T-helper 17 cell (primary cell): Measurements from ENCODE around the gene RFTN1. TPM values are rescaled to one million over a fixed set of nuclear protein-coding genes. Genes with fewer than 3 reads are reported as not detected.
"Not testable (repeated sequence)": the region's sequence is repeated elsewhere in the genome, so short reads cannot be mapped to it uniquely, and the experiment has no call there.

ENCODE experiments used
- ATAC-seq: fragments of 150-1000 bp; cut with Tn5 transposase; 2 replicates; pipeline ENCODE4 v1.10.0; 2021; ENCODE audit warnings: mild to moderate bottlenecking, moderate library complexity
- DNase-seq, 3 donors: peaks; one replicate each; pipeline versions ENCODE4 v3.0.0 to v3.0.0-alpha.2; 2020 to 2021
- H3K9me3 ChIP-seq: one replicate; pipeline ENCODE4 v1.7.0; 2013; ENCODE audit warnings: low read length, mild to moderate bottlenecking; ENCODE audit not compliant: control insufficient read depth, poor library complexity, severe bottlenecking
- H3K27ac Mint-ChIP-seq: one replicate; pipeline ENCODE4 v1.8.0; 2022; ENCODE audit warnings: mild to moderate bottlenecking, moderate library complexity, mixed read lengths
- H3K27me3 Mint-ChIP-seq: one replicate; pipeline ENCODE4 v1.8.0; 2022; ENCODE audit warnings: mixed read lengths
- H3K36me3 Mint-ChIP-seq: one replicate; pipeline ENCODE4 v1.8.0; 2022; ENCODE audit warnings: low read depth, mixed read lengths
- H3K4me1 Mint-ChIP-seq: one replicate; pipeline ENCODE4 v1.8.0; 2022; ENCODE audit warnings: mild to moderate bottlenecking, mixed read lengths
- H3K4me3 Mint-ChIP-seq: one replicate; pipeline ENCODE4 v1.8.0; 2022; ENCODE audit warnings: mild to moderate bottlenecking, moderate library complexity, mixed read lengths
- total RNA-seq, 4 donors: library from RNA in 2 of 4; stranded (reverse) in 2 of 4; gene quantifications; one replicate each; pipeline ENCODE4 v1.2.3 and lab custom pipeline; 2022 to 2026

Gene RFTN1
- total RNA-seq, 2 donors from 2014 or later, result 51.8 to 55.8 TPM

- no peak for ATAC-seq
- no peak for DNase-seq
- Mint-ChIP-seq H3K27me3 (no peaks in the 10 kb centered on the region), H3K36me3 (peaks cover 3% of the 10 kb centered on the region), H3K27ac (peak overlapping the region; percentile 56), H3K4me3 (no peak overlapping the region), H3K4me1 (peaks cover 46% of the 10 kb centered on the region)
- H3K9me3 ChIP-seq, result no peaks in the 10 kb centered on the region
Observed at GRCh38 chr3:16498130-16498890, 15.2 kb downstream of the RFTN1 start.

- Mint-ChIP-seq H3K4me1 (peaks cover 54% of the 10 kb centered on the region), H3K4me3 (peak overlapping the region; percentile 77), H3K36me3 (peaks cover 10% of the 10 kb centered on the region), H3K27ac (peak overlapping the region; percentile 89), H3K27me3 (no peaks in the 10 kb centered on the region)
- H3K9me3 ChIP-seq, result no peaks in the 10 kb centered on the region
- ATAC-seq, result peak; percentile 65
- DNase-seq, result no peak
Observed at GRCh38 chr3:16496408-16497222, 16.9 kb downstream of the RFTN1 start.

GRCh38 chr3:16496008-16496407, 17.5 kb downstream of the RFTN1 start:
- DNase-seq (no peak), ATAC-seq (peak; percentile 76)
- Mint-ChIP-seq H3K27ac (peak overlapping the region; percentile 89), H3K36me3 (peaks cover 15% of the 10 kb centered on the region), H3K4me1 (peaks cover 58% of the 10 kb centered on the region), H3K27me3 (no peaks in the 10 kb centered on the region), H3K4me3 (peak overlapping the region; percentile 77)
- H3K9me3 ChIP-seq, result no peaks in the 10 kb centered on the region

DNA sequence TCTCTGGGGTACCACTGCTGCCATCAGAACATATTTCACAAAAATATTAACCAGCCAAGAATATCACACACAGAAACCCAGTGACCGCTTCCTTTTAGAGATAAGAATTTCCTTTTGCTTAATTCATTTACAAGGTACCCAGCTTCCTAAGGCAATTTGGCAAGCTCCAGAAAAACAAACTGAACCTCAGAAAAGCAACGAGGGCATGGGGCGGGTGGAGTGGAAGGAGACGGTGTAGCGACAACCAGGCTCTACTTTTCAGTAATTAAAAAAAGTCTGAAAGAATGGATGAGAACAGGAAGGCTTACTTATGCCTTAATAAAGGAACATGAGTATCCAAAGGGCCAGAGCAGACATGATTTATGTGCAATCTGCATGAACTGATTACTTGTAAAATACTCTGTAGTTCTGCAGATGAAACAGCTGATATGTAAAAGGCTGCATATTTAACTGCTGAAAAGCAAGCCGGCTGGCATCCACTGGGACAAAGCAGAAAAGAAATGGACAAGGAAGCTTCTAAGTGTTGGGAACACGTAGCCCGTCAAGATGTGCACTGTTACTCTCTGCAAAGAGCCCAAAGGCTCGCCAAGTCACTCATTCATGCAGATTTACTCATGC, 18.6 kb downstream of the RFTN1 start:
- Mint-ChIP-seq H3K4me3 (peak overlapping the region; percentile 39), H3K27me3 (no peaks in the 10 kb centered on the region), H3K4me1 (peaks cover 62% of the 10 kb centered on the region), H3K27ac (peak overlapping the region; percentile 81), H3K36me3 (peaks cover 18% of the 10 kb centered on the region)
- no peak for DNase-seq
- no peaks in the 10 kb centered on the region for H3K9me3 ChIP-seq
- no peak for ATAC-seq

DNA sequence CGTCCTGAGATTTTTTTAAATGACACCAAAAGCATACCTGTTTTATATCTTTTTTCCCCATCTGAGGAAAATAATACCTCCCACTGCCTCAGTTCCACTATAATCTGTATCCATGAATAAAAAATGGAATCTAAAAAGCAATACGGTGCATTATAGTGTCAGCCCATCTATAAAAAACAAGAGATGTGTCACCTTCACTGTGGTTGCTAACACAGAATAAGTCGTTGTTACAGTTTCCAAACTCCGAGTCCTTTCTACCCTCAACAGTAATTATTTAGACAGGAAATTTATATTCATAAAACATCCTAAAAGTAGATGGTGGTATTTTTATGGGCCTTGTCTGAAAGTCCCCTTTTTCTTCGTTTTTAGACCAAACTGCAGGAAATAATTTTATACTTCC, 19.4 kb downstream of the RFTN1 start:
- DNase-seq, result no peak
- H3K4me1 Mint-ChIP-seq, result peaks cover 64% of the 10 kb centered on the region
- peak overlapping the region; percentile 81 for H3K27ac Mint-ChIP-seq
- H3K36me3 Mint-ChIP-seq, result peaks cover 22% of the 10 kb centered on the region
- no peak for ATAC-seq
- H3K27me3 Mint-ChIP-seq, result no peaks in the 10 kb centered on the region
- no peak overlapping the region for H3K4me3 Mint-ChIP-seq
- no peaks in the 10 kb centered on the region for H3K9me3 ChIP-seq

- ATAC-seq, result no peak
- Mint-ChIP-seq H3K27me3 (no peaks in the 10 kb centered on the region), H3K4me1 (peaks cover 42% of the 10 kb centered on the region), H3K27ac (no peak overlapping the region), H3K4me3 (no peak overlapping the region), H3K36me3 (peaks cover 29% of the 10 kb centered on the region)
- DNase-seq, result no peak
- H3K9me3 ChIP-seq, result no peaks in the 10 kb centered on the region
Observed at GRCh38 chr3:16490062-16490619, 23.4 kb downstream of the RFTN1 start.

- not testable (repeated sequence) for ATAC-seq
- peaks cover 35% of the 10 kb centered on the region for H3K4me1 Mint-ChIP-seq
Observed at GRCh38 chr3:16489326-16490061, 24.0 kb downstream of the RFTN1 start.

GRCh38 chr3:16488637-16489036, 24.9 kb downstream of the RFTN1 start:
- Mint-ChIP-seq H3K27me3 (no peaks in the 10 kb centered on the region), H3K36me3 (peaks cover 29% of the 10 kb centered on the region), H3K27ac (peak overlapping the region; percentile 61), H3K4me1 (peaks cover 33% of the 10 kb centered on the region), H3K4me3 (peak overlapping the region; percentile 9)
- ATAC-seq, result no peak
- no peaks in the 10 kb centered on the region for H3K9me3 ChIP-seq
- no peak for DNase-seq

More at GRCh38 chr3:16489326-16490061, 24.0 kb downstream of the RFTN1 start:
- not testable (repeated sequence) for H3K9me3 ChIP-seq, H3K4me3 Mint-ChIP-seq, DNase-seq, H3K27me3 Mint-ChIP-seq
- H3K36me3 Mint-ChIP-seq, result peaks cover 29% of the 10 kb centered on the region
- H3K27ac Mint-ChIP-seq, result peak overlapping the region; percentile 61

DNA sequence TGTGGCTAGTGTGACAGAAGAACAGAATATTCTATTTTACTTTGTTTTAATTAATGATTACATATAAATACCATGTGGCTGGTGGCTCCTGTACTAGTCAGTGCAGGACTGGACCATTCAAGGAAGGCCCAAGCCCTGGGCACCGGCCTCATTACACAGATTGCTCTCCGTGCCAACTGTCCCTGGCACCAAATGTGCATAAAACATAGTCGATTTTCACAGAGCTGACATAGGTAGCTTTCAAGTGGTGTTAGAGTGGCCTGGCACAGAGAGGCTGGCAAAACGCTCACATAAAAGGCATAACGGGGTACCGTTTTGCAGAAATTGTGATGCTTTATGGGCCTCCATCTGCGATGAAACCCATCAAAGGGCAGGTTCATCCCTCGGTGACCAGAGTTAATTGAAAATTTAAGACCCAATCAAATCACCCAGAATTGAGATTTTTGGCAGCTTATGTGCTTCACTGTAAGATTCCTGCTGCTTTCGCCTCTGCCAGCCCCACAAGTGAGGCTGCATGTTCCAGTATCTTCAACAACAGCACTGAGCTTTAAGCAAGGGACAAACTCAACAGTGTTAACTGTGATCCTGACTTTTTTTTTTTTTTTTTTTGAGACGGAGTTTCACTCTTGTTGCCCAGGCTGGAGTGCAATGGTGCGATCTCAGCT, 25.9 kb downstream of the RFTN1 start:
- Mint-ChIP-seq H3K4me1 (peaks cover 39% of the 10 kb centered on the region), H3K36me3 (peaks cover 26% of the 10 kb centered on the region), H3K27me3 (no peaks in the 10 kb centered on the region), H3K27ac (no peak overlapping the region), H3K4me3 (no peak overlapping the region)
- H3K9me3 ChIP-seq, result no peaks in the 10 kb centered on the region
- DNase-seq, result no peak
- no peak for ATAC-seq

- Mint-ChIP-seq H3K36me3 (peaks cover 25% of the 10 kb centered on the region), H3K27me3 (no peaks in the 10 kb centered on the region), H3K27ac (peak overlapping the region; percentile 5), H3K4me1 (peaks cover 45% of the 10 kb centered on the region), H3K4me3 (no peak overlapping the region)
- H3K9me3 ChIP-seq, result no peaks in the 10 kb centered on the region
- ATAC-seq, result no peak
- DNase-seq, result no peak
Observed at GRCh38 chr3:16486951-16487480, 26.5 kb downstream of the RFTN1 start.

GRCh38 chr3:16486201-16486600, 27.3 kb downstream of the RFTN1 start:
- no peak for DNase-seq
- peak overlapping the region; percentile 5 for H3K27ac Mint-ChIP-seq
- no peaks in the 10 kb centered on the region for H3K27me3 Mint-ChIP-seq
- no peaks in the 10 kb centered on the region for H3K9me3 ChIP-seq
- ATAC-seq, result no peak
- H3K36me3 Mint-ChIP-seq, result peaks cover 19% of the 10 kb centered on the region
- H3K4me3 Mint-ChIP-seq, result no peak overlapping the region
- H3K4me1 Mint-ChIP-seq, result peaks cover 46% of the 10 kb centered on the region

DNA sequence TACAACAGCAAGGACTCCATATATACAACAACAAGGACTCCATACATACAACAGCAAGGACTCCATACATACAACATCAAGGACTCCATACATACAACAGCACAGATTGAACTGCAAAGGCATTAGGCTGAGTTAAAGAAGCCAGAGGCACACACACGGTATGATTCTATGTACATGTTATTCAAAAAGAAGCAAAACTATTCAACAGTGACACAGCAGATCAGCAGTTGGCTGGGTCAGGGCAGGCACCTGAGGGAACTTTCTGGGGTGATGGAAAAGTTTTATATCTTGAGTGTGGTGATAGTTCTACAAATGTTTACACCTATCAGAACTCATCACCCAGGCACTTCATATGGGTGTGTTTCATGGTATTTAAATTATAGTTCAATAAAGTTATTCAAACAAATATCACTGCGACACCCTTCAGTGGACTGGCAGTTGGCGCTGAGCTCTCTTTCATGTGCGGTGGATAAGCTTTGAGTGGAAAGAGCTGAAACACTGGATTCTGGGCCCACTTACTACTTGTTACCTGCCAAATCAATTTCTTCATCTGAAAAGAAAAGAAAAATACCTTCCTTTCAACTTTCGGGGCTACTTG, 28.0 kb downstream of the RFTN1 start:
- DNase-seq (no peak), ATAC-seq (no peak)
- H3K9me3 ChIP-seq, result no peaks in the 10 kb centered on the region
- H3K36me3 Mint-ChIP-seq, result peaks cover 13% of the 10 kb centered on the region
- no peaks in the 10 kb centered on the region for H3K27me3 Mint-ChIP-seq
- H3K4me3 Mint-ChIP-seq, result no peak overlapping the region
- H3K4me1 Mint-ChIP-seq, result peaks cover 42% of the 10 kb centered on the region
- H3K27ac Mint-ChIP-seq, result peak overlapping the region; percentile 5
